Measurements from ENCODE around the gene CDS2. TPM values are rescaled to one million over a fixed set of nuclear protein-coding genes. Genes with fewer than 3 reads are reported as not detected.

CDS2 gene
- total RNA-seq, 1 experiment from 2014 or later = 37.5 TPM

DNA sequence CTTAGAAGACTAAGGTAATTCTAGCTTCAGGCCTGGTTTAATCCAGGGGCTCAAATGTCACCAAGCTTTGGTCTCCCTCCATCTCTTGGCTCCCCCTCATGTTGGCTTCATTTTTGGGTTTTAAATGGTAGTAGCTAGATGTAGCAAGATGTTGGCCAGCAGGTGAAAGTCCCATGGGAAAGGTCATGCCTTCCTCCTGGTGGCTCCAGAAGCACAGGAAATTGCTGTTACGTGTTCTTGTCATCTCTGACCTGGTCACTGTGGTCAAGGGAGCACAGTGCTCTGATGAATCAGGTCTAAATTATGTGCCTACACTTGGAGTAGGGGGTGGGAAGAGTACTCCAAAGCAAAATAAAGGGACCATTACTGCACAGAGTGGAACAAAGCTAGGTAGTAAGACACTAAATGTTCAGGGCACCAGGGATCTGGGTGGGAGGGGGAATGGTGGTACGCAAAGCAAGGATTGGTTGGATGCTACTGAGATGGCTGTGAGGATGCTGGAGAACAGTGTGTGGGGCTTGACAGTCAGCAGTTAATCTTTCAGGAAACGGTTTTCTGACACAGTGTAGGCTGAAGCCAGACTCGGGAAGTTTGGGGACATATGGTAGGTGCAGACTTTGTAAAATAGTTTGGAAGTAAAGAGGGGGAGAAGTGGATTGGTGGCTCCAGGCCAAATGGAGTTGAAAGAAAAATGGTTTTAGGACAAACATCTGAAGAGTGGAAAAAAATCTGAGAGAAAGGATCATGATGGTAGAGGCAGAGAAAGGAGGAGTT, 30.1 kb downstream of the CDS2 start:
- ChIA-PET RAD21 (ENCODE audit: low non-redundant PET in 1 of 2, low total read pairs in 2 of 2, uncharacterized antibody in 2 of 2, unreplicated experiment in 2 of 2) (no interaction called here), POLR2A (interaction anchor here (1.2 kb wide), 1 partner anchor 31 kb away, joined by 4 read pairs; the partner anchor contains the start of gene CDS2), CTCF (no interaction called here)
- peak overlapping the region in 1 of 2 experiments; percentile 35; a peak in 3 of 4 replicates for H3K4me3 ChIP-seq (replicated peaks in 1 of 2; ENCODE audit: low read depth in 1 of 2, low read length in 2 of 2)
- ATAC-seq (peak; percentile 71), DNase-seq (ENCODE audit: low read depth, low spot score) (peak; percentile 60)
- H3K27ac ChIP-seq (ENCODE audit: low read depth, low read length) = no peak overlapping the region
- no peaks in the 10 kb centered on the region for H3K36me3 ChIP-seq (ENCODE audit: control insufficient read depth in 1 of 2, insufficient read depth in 2 of 2, low read length in 2 of 2)
- no peaks in the 10 kb centered on the region for H3K9me2 ChIP-seq (ENCODE audit: insufficient read depth)
- H2AFZ ChIP-seq (ENCODE audit: low read depth, low read length, poor library complexity, severe bottlenecking) = no peak overlapping the region
- H3K9me3 ChIP-seq (ENCODE audit: control insufficient read depth in 1 of 2, insufficient read depth in 1 of 2, low read depth in 1 of 2, low read length in 2 of 2) = no peaks in the 10 kb centered on the region
- H3K9ac ChIP-seq (ENCODE audit: low read length) = no peak overlapping the region
- TF ChIP-seq CBX3 (IDR thresholded peaks at IDR 0.05; ENCODE audit: low read depth) = peak; percentile 38; the same call in 1 of the 2 replicates
- TF ChIP-seq ATF3 (IDR thresholded peaks at IDR 0.05) = no peak
- TF ChIP-seq EGR1 (IDR thresholded peaks at IDR 0.05; ENCODE audit: low read depth) = no peak
- peak; percentile 67; the same call in 1 of the 2 replicates for TF ChIP-seq FOSL1 (IDR thresholded peaks at IDR 0.05; ENCODE audit: low read depth)
- TF ChIP-seq, protein P1, sequence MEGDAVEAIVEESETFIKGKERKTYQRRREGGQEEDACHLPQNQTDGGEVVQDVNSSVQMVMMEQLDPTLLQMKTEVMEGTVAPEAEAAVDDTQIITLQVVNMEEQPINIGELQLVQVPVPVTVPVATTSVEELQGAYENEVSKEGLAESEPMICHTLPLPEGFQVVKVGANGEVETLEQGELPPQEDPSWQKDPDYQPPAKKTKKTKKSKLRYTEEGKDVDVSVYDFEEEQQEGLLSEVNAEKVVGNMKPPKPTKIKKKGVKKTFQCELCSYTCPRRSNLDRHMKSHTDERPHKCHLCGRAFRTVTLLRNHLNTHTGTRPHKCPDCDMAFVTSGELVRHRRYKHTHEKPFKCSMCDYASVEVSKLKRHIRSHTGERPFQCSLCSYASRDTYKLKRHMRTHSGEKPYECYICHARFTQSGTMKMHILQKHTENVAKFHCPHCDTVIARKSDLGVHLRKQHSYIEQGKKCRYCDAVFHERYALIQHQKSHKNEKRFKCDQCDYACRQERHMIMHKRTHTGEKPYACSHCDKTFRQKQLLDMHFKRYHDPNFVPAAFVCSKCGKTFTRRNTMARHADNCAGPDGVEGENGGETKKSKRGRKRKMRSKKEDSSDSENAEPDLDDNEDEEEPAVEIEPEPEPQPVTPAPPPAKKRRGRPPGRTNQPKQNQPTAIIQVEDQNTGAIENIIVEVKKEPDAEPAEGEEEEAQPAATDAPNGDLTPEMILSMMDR (IDR thresholded peaks at IDR 0.05 in 2 of 3, conservative IDR thresholded peaks at IDR 0.05 in 1 of 3; ENCODE audit: borderline replicate concordance in 1 of 3, insufficient read depth in 1 of 3, low read depth in 2 of 3, low read length in 2 of 3) = no peak
- TF ChIP-seq SP1 (IDR thresholded peaks at IDR 0.05; ENCODE audit: low read depth) = peak; percentile 81
- TF ChIP-seq JUND (IDR thresholded peaks at IDR 0.05) = peak; percentile 77
- no peak for TF ChIP-seq EZH2 (IDR thresholded peaks at IDR 0.05)
- TF ChIP-seq TCF7L2 (IDR thresholded peaks at IDR 0.05; ENCODE audit: borderline replicate concordance, extremely low read depth, insufficient read depth, insufficient read length) = no peak
- TF ChIP-seq ZNF274 (IDR thresholded peaks at IDR 0.05; ENCODE audit: low read depth, low read length) = no peak
- no peaks in the 10 kb centered on the region for H3K27me3 ChIP-seq (ENCODE audit: insufficient read depth, low read length)
- intact Hi-C loops (cut with micrococcal nuclease) = no loop called here
- peak overlapping the region; percentile 70 for H3K4me2 ChIP-seq (ENCODE audit: low read length)
- H3K79me2 ChIP-seq (ENCODE audit: insufficient read depth, low read length) = peaks cover 45% of the 10 kb centered on the region
- BruUV-seq (replicated peaks) = no TSS peak
- H3K4me1 ChIP-seq (ENCODE audit: control insufficient read depth in 1 of 2, insufficient read depth in 2 of 2, low read length in 2 of 2) = peaks cover 28 to 73% of the 10 kb centered on the region in 2 experiments
- no peaks in the 10 kb centered on the region for H4K20me1 ChIP-seq (ENCODE audit: insufficient read depth)
